Panc1 (cell line): ENCODE results near the gene DNAAF5. TPM values are rescaled to one million over a fixed set of nuclear protein-coding genes. Genes with fewer than 3 reads are reported as not detected.

Experiments used
- ATAC-seq: fragments of 200-7000 bp; cut with Tn5 transposase; 2 replicates; pipeline ENCODE4 v1.9.1; 2020; ENCODE audit warnings: mild to moderate bottlenecking, moderate library complexity
- BruUV-seq: library from RNA; stranded (reverse); fragments of 400-500 nt; replicated peaks from 2 replicates; lab custom pipeline; 2021; lab: Mats Ljungman, UMichigan
- CTCF ChIA-PET: fragments of 300-600 bp; sonication (Branson Sonifier 250); formaldehyde crosslinking; loops from one replicate; lab custom pipeline; 2022; ENCODE audit warnings: antibody characterized with exemption; lab: Charles Lee
- POLR2A ChIA-PET: fragments of 300-600 bp; sonication (Branson Sonifier 250); formaldehyde crosslinking; loops from one replicate; lab custom pipeline; 2022; ENCODE audit warnings: antibody characterized with exemption; lab: Charles Lee
- DNase-seq: peaks from one replicate; pipeline ENCODE4 v3.0.0-alpha.2; 2010; ENCODE audit warnings: low read depth, low spot score
- H3K27ac ChIP-seq: 2 replicates; pipeline ENCODE4 v1.5.1; 2011; ENCODE audit warnings: mild to moderate bottlenecking, low read length, inconsistent platforms
- H3K27me3 ChIP-seq: fragments of 200-500 bp; sonication (Bioruptor generic); 2 replicates; pipeline ENCODE4 v1.6.0; 2014; ENCODE audit warnings: low read length, inconsistent platforms; ENCODE audit not compliant: control insufficient read depth, insufficient read depth
- H3K36me3 ChIP-seq: fragments of 200-500 bp; sonication (Bioruptor generic); 2 replicates; pipeline ENCODE4 v1.5.1; 2014; ENCODE audit warnings: inconsistent platforms, mild to moderate bottlenecking, low read length, moderate library complexity; ENCODE audit not compliant: control insufficient read depth, insufficient read depth
- H3K4me1 ChIP-seq: 2 replicates; pipeline ENCODE4 v1.5.1; 2011; ENCODE audit warnings: inconsistent platforms, mild to moderate bottlenecking, low read length, moderate library complexity; ENCODE audit not compliant: control insufficient read depth, insufficient read depth
- H3K4me3 ChIP-seq, 2 experiments: 2 replicates each; pipeline ENCODE4 v1.5.1; 2011 to 2012; ENCODE audit warnings: low read depth in 2 of 2, low read length in 2 of 2, mild to moderate bottlenecking in 2 of 2, inconsistent platforms in 1 of 2, moderate library complexity in 1 of 2
- H3K9me3 ChIP-seq: fragments of 200-500 bp; sonication (Bioruptor generic); 2 replicates; pipeline ENCODE4 v1.5.1; 2014; ENCODE audit warnings: low read depth, mild to moderate bottlenecking, inconsistent platforms, low read length, moderate library complexity; ENCODE audit not compliant: control insufficient read depth, insufficient read depth
- SIN3A ChIP-seq: IDR thresholded peaks from 2 replicates; pipeline ENCODE4 v1.6.1; 2012; ENCODE audit warnings: low read depth, mild to moderate bottlenecking, low read length, moderate library complexity, borderline replicate concordance; ENCODE audit not compliant: insufficient read depth
- in situ Hi-C: cut with HindIII; loops from 2 replicates; pipeline ENCODE4 v1.10.0; 2016; ENCODE audit warnings: low sequenced_read_pairs, low pct_unique_long_range_greater_than_20kb
- intact Hi-C: fragments of 100-400 bp; cut with micrococcal nuclease; formaldehyde crosslinking; loops from one replicate; pipeline ENCODE4 v1.10.0; 2022; ENCODE audit not compliant: unreplicated experiment
- total RNA-seq: library from RNA; stranded (reverse); gene quantifications from one replicate; pipeline ENCODE4 v1.2.1, GENCODE V29; 2021; ENCODE audit not compliant: unreplicated experiment

Gene DNAAF5
- total RNA-seq, 1 experiment from 2014 or later: 79.5 TPM

DNA sequence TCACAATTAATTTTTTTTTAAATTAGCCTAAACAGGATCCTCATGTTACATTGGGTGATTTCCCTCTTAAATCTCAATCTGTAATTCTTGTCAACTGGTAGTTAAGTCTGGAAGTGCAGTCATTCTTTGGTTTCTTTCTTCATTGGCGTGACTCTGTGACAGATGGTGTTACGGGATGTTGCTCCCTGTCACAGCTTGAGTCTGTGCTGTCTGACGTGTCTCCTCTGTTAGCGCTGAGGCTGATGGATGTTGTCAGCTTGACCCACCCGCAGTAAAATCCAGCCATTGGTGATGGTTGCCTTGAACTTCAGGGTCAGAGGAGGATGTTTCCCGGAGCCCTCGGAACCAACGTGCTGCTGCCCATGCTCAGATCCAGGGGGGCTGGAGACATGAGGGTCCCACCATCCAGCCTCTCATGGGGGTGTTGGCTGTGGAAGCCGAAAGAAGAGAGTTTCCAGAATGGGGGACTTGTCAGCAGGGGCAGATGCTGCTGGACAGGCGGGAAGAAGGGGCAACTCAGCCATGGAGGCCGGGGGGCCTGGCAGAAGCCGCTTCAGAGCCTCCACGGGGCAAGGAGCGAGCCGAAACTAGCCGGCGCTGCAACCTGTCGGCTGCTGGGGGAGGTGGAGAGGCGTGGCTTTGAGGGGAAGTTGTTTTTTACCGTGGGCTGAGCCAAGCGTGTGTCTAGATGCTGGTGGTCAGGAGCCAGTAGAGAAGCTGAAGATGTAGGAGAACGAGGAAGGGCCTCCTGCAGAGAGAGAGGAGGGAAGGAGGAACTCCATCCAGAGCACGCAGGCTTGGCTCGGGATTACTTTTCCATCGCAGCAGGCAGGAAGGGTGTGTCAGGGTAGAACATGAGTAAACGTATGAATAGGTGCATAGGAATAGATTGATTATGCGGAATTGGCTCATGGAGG, 109.2 kb downstream of the DNAAF5 start:
- H3K27me3 ChIP-seq: no peaks in the 10 kb centered on the region
- H3K9me3 ChIP-seq: no peaks in the 10 kb centered on the region
- no peaks in the 10 kb centered on the region; the same call in 1 of the 2 replicates for H3K36me3 ChIP-seq
- no peak for DNase-seq
- H3K4me3 ChIP-seq: no peak overlapping the region
- H3K4me1 ChIP-seq: peaks cover 22% of the 10 kb centered on the region
- CTCF ChIA-PET: interaction anchor here (0.5 to 1.1 kb wide), 5 partner anchors 8 to 120 kb away, joined by 3 to 6 read pairs (median 3); no protein-coding TSS in a partner anchor
- intact Hi-C loops (no loop called here), in situ Hi-C loops (no loop called here)
- BruUV-seq: no TSS peak
- no peak for TF ChIP-seq SIN3A
- ATAC-seq: no peak
- H3K27ac ChIP-seq: no peak overlapping the region
- POLR2A ChIA-PET: interaction anchor here (0.5 kb wide), 1 partner anchor 104 kb away, joined by 6 read pairs; no protein-coding TSS in a partner anchor

Other genes starting within 250 kb of the DNAAF5 start
- 18.5 TPM for gene PDGFA, start 206.9 kb upstream of the DNAAF5 start, total RNA-seq
- gene PRKAR1B, start 582 bp downstream of the DNAAF5 start, total RNA-seq: 62.0 TPM
- 244 TPM for gene SUN1, start 105.8 kb downstream of the DNAAF5 start, total RNA-seq
- gene GET4, start 149.9 kb downstream of the DNAAF5 start, total RNA-seq: 90.9 TPM
- gene ADAP1, start 228.0 kb downstream of the DNAAF5 start, total RNA-seq: 3.1 TPM
- 14.4 TPM for gene COX19, start 248.8 kb downstream of the DNAAF5 start, total RNA-seq